GM06990 (cell line): ENCODE measurements around the gene ZNF614.
"Not testable (repeated sequence)": the region's sequence is repeated elsewhere in the genome, so short reads cannot be mapped to it uniquely, and the experiment has no call there.

Source experiments
- DNase-seq: peaks from one replicate; pipeline ENCODE4 v3.0.0-alpha.2; 2011; ENCODE audit not compliant: insufficient read length; ENCODE audit errors: extremely low read depth
- H3K27me3 ChIP-seq: replicated peaks from 2 replicates; pipeline ENCODE4 v1.6.0; 2011; ENCODE audit warnings: low read length; ENCODE audit not compliant: control insufficient read depth, insufficient read depth
- H3K36me3 ChIP-seq: 2 replicates; pipeline ENCODE4 v1.5.1; 2011; ENCODE audit warnings: low read length; ENCODE audit not compliant: control insufficient read depth, insufficient read depth
- H3K4me3 ChIP-seq: replicated peaks from 2 replicates; pipeline ENCODE4 v1.5.1; 2011; ENCODE audit warnings: low read depth, mild to moderate bottlenecking, control low read depth, low read length
- CTCF ChIP-seq: IDR thresholded peaks from 2 replicates; pipeline ENCODE4 v1.5.1; 2011; ENCODE audit warnings: low read length, control low read depth, mild to moderate bottlenecking, inconsistent platforms; ENCODE audit not compliant: insufficient read depth, poor library complexity, severe bottlenecking

The ZNF614 gene

GRCh38 chr19:52048555-52049501 lies 20.6 kb upstream of the ZNF614 start, which contains the start of gene ZNF432:
ZNF432 (minus strand) TSS chr19:52048838; CDS start chr19:52046868, 1,970 bp downstream.
- Histone ChIP-seq H3K36me3 (no peaks in the 10 kb centered on the region; the same call in 1 of the 2 replicates), H3K4me3 (peak within 1 kb of the TSS; percentile 88), H3K27me3 (no peaks in the 10 kb centered on the region)
- no peak for TF ChIP-seq CTCF
- peak; percentile 93 for DNase-seq

- TF ChIP-seq CTCF = no peak
- H3K36me3 ChIP-seq = peaks cover 8% of the 10 kb centered on the region
- DNase-seq = no peak
- no peak overlapping the region for H3K4me3 ChIP-seq
- no peaks in the 10 kb centered on the region for H3K27me3 ChIP-seq
These were observed 11.0 kb upstream of the ZNF614 start for GRCh38 chr19:52039169-52039568.

GRCh38 chr19:52034051-52034728 lies 6.0 kb upstream of the ZNF614 start:
- DNase-seq = no peak
- Histone ChIP-seq H3K27me3 (no peaks in the 10 kb centered on the region), H3K36me3 (peaks cover 2% of the 10 kb centered on the region), H3K4me3 (no peak overlapping the region)
- no peak for TF ChIP-seq CTCF

- H3K4me3 ChIP-seq = peak overlapping the region; percentile 97
- peaks cover 4% of the 10 kb centered on the region for H3K36me3 ChIP-seq
- no peak for DNase-seq
- no peaks in the 10 kb centered on the region for H3K27me3 ChIP-seq
- TF ChIP-seq CTCF = no peak
These were observed 573 bp upstream of the ZNF614 start for GRCh38 chr19:52028780-52029123.

- H3K36me3 ChIP-seq, DNase-seq, H3K4me3 ChIP-seq, H3K27me3 ChIP-seq: not testable (repeated sequence)
These were observed 1.8 kb downstream of the ZNF614 start for GRCh38 chr19:52026255-52026990.

GRCh38 chr19:52024478-52024877 lies 3.7 kb downstream of the ZNF614 start:
- H3K4me3 ChIP-seq, H3K27me3 ChIP-seq, DNase-seq: not testable (repeated sequence)
- peaks cover 12% of the 10 kb centered on the region for H3K36me3 ChIP-seq
